Vagina (tissue), 2 donors: ENCODE measurements around the gene KDELR1.

Experiments
- POLR2A ChIP-seq, 2 donors: fragments of 450-650 bp; IDR thresholded peaks; one replicate each; pipeline ENCODE4 v1.6.1; 2017; ENCODE audit warnings: antibody characterized with exemption in 2 of 2, mild to moderate bottlenecking in 2 of 2, moderate library complexity in 2 of 2
- POLR2AphosphoS5 ChIP-seq, 2 donors: sonication (generic); formaldehyde crosslinking; IDR thresholded peaks; one replicate each; pipeline ENCODE4 v1.9.0; 2017; ENCODE audit warnings: antibody characterized with exemption in 2 of 2, mild to moderate bottlenecking in 2 of 2, low read depth in 1 of 2; ENCODE audit not compliant: insufficient read depth in 1 of 2
- TF ChIP-seq, protein P1 (sequence below), 3 experiments: fragments of 450-650 bp in 2 of 3; fragments of 200-600 bp in 1 of 3; sonication (generic) in 1 of 3; IDR thresholded peaks; one replicate each; pipeline ENCODE4 v1.5.1; 2017 to 2019; ENCODE audit warnings: antibody characterized with exemption in 3 of 3, mild to moderate bottlenecking in 2 of 3, moderate library complexity in 2 of 3

GRCh38 chr19:48382286-48382685 is 9.1 kb downstream of the KDELR1 start:
- TF ChIP-seq, protein P1, sequence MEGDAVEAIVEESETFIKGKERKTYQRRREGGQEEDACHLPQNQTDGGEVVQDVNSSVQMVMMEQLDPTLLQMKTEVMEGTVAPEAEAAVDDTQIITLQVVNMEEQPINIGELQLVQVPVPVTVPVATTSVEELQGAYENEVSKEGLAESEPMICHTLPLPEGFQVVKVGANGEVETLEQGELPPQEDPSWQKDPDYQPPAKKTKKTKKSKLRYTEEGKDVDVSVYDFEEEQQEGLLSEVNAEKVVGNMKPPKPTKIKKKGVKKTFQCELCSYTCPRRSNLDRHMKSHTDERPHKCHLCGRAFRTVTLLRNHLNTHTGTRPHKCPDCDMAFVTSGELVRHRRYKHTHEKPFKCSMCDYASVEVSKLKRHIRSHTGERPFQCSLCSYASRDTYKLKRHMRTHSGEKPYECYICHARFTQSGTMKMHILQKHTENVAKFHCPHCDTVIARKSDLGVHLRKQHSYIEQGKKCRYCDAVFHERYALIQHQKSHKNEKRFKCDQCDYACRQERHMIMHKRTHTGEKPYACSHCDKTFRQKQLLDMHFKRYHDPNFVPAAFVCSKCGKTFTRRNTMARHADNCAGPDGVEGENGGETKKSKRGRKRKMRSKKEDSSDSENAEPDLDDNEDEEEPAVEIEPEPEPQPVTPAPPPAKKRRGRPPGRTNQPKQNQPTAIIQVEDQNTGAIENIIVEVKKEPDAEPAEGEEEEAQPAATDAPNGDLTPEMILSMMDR (IDR thresholded peaks at IDR 0.05), result no peak
- TF ChIP-seq POLR2A (IDR thresholded peaks at IDR 0.05) (no peak), POLR2AphosphoS5 (IDR thresholded peaks at IDR 0.05; ENCODE audit: insufficient read depth in 1 of 2, low read depth in 1 of 2) (no peak)
